ENCODE results near the gene HIVEP2.

DNA sequence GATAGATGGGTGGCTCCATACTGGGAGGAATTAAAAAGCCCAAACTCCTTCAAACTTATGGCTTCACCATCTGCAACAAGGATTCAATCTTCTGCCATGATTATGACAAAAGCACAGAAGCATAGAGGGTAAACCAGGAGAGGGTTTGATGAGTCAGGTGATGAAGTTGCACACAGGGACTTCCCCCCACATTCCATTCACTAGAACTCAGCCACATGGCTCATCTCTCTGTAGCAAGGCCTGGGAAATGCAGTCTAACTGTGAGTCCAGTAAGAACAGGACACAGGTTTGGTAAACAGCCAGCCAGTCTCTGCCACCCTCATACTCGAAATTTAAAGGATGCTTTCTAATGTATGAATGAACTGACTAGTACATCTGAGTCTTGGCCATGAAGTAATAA is 142.9 kb downstream of the HIVEP2 start:
- TF ChIP-seq EZH2 (IDR thresholded peaks at IDR 0.05; ENCODE audit: borderline replicate concordance, low read depth, low read length, poor library complexity, severe bottlenecking), result no peak
- TF ChIP-seq, protein P1, sequence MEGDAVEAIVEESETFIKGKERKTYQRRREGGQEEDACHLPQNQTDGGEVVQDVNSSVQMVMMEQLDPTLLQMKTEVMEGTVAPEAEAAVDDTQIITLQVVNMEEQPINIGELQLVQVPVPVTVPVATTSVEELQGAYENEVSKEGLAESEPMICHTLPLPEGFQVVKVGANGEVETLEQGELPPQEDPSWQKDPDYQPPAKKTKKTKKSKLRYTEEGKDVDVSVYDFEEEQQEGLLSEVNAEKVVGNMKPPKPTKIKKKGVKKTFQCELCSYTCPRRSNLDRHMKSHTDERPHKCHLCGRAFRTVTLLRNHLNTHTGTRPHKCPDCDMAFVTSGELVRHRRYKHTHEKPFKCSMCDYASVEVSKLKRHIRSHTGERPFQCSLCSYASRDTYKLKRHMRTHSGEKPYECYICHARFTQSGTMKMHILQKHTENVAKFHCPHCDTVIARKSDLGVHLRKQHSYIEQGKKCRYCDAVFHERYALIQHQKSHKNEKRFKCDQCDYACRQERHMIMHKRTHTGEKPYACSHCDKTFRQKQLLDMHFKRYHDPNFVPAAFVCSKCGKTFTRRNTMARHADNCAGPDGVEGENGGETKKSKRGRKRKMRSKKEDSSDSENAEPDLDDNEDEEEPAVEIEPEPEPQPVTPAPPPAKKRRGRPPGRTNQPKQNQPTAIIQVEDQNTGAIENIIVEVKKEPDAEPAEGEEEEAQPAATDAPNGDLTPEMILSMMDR (conservative IDR thresholded peaks at IDR 0.05; ENCODE audit: low read depth, low read length), result no peak

All from A673 (cell line).